ENCODE results near the gene SPATS2L.

The SPATS2L gene

GRCh38 chr2:200376513-200377354 is 70.2 kb downstream of the SPATS2L start:
- DNase-seq (ENCODE audit: low read depth in 2 of 2): no peak

DNA sequence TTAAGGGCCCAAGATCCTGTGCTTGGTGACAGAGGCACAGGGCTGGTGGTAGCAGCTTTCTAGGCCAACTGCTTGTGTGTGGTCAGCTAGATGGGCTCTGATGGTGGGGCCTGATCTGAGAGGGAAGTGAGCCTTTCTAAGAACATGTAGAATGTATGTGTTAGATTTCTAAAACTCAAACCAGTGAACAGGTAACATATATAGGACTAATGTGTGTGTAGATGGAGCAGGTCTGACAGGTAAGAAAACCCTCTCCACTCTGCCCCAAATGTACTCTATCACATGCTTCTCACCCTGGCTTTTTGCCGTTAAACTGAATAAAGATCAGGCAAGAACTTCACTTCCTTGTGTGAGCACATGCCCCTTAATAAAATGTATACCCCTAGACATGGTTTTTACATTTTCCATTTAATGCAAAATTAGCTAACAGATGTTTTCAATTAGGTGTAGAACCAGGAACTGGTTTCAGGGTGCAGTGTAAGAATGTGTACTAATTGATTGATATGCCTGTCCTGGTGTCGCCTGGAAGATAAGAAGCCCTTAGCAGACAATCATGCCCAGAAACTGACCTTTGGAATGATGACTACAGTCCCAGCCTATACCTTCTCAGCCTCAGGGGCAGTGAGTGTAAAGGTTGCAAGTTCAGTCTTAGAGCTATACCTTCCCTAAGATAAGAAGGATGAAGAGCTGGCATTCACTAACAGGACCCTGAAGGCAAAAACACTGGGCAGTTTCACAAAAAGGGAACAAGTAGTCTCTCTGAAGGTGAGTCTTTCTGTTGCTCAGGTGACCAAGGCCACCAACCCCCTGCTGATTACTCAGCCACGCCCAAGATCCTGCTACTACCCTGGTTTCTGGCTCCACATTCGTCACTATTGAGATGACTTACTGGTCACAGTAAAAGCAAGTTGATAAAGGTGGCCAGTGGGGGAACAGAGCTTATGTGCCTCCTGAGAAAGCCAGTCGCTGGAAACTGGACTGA is 71.2 kb downstream of the SPATS2L start:
- DNase-seq (ENCODE audit: low read depth in 2 of 2): no peak

GRCh38 chr2:200378652-200379290 is 72.3 kb downstream of the SPATS2L start:
- no peak for DNase-seq (ENCODE audit: low read depth in 2 of 2)

GRCh38 chr2:200379481-200380090 is 73.1 kb downstream of the SPATS2L start:
- DNase-seq (ENCODE audit: low read depth in 2 of 2): no peak

DNA sequence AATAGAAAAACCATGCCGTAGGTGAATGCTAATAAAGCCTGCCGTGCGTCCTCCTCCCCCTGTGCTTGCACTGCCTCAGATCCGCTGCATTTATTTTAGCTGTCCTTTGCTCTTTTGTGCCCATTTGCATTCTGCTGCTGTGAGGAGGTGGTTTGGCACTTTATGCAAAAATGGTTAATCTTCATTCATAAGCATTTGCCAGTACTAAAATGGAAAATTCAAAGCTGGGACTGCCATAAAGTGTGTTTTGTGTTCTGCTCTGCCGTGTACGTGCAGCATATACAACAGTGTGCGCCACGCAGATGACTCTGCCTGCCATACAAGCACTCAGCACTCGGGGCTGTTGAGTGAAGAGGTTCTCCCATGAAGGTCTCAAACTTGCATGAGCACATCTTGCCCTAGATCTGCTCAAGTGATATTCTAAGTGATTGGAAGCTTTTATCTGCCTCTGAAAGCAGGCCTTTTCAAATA is 73.6 kb downstream of the SPATS2L start:
- DNase-seq (ENCODE audit: low read depth in 2 of 2): no peak

GRCh38 chr2:200380833-200381542 is 74.5 kb downstream of the SPATS2L start:
- no peak for DNase-seq (ENCODE audit: low read depth in 2 of 2)

GRCh38 chr2:200382874-200383273 is 76.4 kb downstream of the SPATS2L start:
- DNase-seq (ENCODE audit: low read depth in 2 of 2): no peak

GRCh38 chr2:200383380-200384110 is 77.1 kb downstream of the SPATS2L start:
- no peak for DNase-seq (ENCODE audit: low read depth in 2 of 2)

DNA sequence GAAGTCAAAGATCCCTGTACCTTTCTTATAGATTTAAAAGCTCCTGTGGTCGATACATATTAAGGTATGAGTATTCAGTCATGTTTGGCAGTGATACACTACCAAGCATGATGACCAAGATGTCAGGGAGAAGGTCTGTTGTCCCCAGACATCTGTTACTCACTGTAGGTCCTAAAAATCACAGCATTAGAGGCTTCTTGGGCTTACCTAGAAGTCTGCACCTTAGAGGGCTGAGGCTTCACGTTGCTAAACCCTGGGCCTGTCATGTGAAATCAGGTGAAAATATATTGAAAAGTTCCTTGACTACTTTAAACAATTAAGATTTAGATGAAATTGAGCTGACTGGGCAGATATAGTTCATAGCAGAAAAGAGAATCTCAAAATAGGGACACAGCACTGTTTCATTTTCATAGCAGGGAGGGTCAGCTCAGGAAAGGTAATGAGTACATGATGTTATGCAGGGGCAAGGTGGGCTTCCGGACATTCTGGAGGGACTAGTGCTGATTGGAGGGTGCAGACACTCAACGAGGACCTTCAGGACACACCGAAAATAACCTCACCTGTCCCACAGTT is 78.7 kb downstream of the SPATS2L start:
- no peak for DNase-seq (ENCODE audit: low read depth in 2 of 2)

DNA sequence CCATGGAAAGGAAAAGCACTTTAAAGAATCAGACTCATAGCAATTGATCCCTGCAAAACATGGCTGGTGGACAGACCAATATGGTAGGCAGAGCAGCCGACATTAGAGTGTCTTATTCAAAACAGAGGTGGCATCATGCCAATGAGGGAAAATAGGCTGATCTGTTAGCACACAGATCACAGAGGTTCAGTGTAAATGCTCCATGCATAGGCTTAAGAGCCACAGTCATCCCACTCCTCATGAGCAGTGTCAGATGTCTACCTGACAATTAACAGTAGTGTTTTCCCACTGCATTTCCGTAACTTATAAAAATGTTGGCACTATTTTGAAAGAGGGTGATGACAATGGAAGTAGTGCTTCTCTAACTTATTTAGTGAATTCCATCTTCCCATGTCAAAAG is 86.7 kb downstream of the SPATS2L start:
- no peak for DNase-seq (ENCODE audit: low read depth in 2 of 2)

- DNase-seq (ENCODE audit: low read depth in 2 of 2): no peak
Measured at GRCh38 chr2:200394045-200394444, 87.6 kb downstream of the SPATS2L start.

DNA sequence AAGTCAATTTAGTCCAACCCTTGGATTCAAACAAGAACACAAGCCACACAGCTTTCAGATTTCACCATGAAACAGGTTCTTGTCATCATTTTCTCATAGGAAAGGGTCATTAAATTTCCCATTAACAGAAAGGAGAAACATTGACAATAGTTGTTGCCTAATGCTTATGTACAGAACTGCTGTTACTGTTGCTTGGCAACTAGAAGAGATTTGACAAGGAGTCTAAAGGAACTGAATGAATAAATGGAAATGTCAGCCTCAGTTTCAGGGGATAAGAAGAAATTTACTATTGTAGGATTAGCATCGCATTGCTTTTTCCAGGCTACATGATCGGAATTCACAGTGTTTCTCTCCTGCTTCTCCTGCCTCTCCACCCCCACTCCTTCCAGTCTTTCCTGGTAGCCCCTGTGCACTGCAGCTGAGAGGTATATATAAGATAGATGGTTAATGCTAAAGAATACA is 90.3 kb downstream of the SPATS2L start:
- no peak for DNase-seq (ENCODE audit: low read depth in 2 of 2)

- DNase-seq (ENCODE audit: low read depth in 2 of 2): no peak
Measured at GRCh38 chr2:200397785-200398184, 91.3 kb downstream of the SPATS2L start.

DNA sequence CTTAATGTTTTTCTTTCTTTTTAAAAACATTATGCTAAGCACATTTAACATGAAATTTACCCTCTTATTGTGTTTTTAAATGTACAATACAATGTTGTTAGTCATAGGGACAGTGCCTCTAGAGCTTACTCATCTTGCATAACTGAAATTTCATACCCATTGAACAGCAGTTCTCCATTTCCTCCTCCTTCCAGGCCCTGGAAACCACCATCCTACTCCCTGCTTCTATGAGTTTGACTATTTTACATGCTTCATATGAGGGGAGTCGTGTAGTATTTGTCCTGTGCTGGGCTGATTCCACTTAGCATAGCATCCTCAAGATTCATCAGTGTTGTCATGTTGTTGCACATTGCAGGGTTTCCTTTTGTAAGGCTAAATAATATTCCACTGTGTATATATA is 92.6 kb downstream of the SPATS2L start:
- no peak for DNase-seq (ENCODE audit: low read depth in 2 of 2)

DNA sequence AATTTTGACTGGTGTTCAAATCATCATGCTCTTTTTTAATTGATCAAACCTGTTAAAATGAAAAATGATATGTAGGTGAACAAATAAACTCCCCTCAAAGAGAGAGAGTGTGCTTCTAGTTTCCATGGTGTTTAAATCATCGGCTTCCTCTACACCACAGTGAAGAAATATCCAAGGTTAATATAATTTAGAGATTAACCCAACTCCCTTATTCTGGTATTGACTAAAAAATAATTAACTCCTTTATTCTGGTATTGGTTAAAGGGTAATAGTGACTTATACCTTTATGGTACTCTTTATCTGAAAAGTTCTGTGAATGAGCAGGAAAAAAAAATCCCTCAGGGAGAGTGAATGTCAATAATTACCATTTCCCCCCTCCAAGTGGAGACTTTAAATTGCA is 93.1 kb downstream of the SPATS2L start:
- DNase-seq (ENCODE audit: low read depth in 2 of 2): no peak

DNA sequence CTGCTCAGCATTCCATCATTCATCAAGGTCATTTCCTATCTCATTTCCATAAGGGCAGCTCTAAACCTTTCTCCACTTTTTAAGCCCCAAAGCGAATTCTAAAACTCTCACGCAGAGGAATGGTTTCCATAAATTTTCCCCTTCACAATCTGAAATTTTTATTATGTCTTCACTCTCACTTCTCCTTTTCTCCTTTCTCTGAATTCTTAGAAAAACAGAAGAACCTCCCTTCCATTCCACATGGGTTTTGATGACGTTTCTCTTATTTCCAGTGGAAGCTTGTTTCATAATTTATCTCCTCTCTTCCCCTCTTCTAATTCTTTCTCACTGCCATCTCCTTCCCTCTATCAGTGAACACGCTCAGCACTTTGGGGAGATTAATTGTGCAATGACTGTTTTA is 97.3 kb downstream of the SPATS2L start:
- no peak for DNase-seq (ENCODE audit: low read depth in 2 of 2)

GRCh38 chr2:200404615-200405014 is 98.1 kb downstream of the SPATS2L start:
- DNase-seq (ENCODE audit: low read depth in 2 of 2): no peak

- no peak for DNase-seq (ENCODE audit: low read depth in 2 of 2)
Measured at GRCh38 chr2:200405599-200406298, 99.3 kb downstream of the SPATS2L start.

DNA sequence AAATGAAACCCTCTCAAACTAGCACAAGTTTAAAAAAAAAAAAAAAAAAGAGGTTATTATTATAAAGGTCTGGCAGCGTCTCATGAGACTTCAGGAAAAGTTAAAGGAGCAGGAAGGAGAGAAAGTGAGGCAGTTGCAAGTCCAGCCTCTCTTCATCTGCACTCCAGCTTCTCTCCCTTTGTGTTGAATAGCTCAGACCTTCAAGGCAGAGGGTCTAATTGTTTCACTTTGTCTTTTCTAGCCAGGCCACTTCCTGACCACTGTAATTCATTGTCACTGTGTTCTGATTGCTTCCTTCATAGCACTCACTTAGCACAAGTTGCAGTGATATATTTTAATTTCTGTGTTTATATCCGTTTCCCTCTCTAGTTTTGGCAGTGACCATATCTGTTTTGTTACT is 99.9 kb downstream of the SPATS2L start:
- no peak for DNase-seq (ENCODE audit: low read depth in 2 of 2)

Data from stimulated activated CD4-positive, alpha-beta T cell treated with anti-CD3 and anti-CD28 coated beads, Interleukin-12 subunit alpha, Interleukin-12 subunit beta, amount 100 ng/mL, for 24 hours (primary cell).